Naive thymus-derived CD8-positive, alpha-beta T cell (primary cell): ENCODE measurements around the gene GNAQ. TPM values are rescaled to one million over a fixed set of nuclear protein-coding genes. Genes with fewer than 3 reads are reported as not detected.
A peak's percentile ranks its signal among the peaks of the same experiment; 100 is the strongest.

Source experiments
- ATAC-seq, 2 donors: fragments of 150-1000 bp; cut with Tn5 transposase in 1 of 2; sonication (Bioruptor Pico), chemical (Tn5 transposase) in 1 of 2; 1 replicate in 1 of 2; 2 replicates in 1 of 2; pipeline ENCODE4 v1.10.0; 2021; ENCODE audit warnings: mild to moderate bottlenecking in 2 of 2, moderate library complexity in 2 of 2
- POLR2A ChIA-PET: fragments of 350-600 bp; sonication (Branson Sonifier 250); formaldehyde crosslinking; loops from one replicate; lab custom pipeline; 2021; ENCODE audit warnings: antibody characterized with exemption; lab: Charles Lee
- DNase-seq, 10 donors: peaks; one replicate each; pipeline versions ENCODE4 v3.0.0 to v3.0.0-alpha.2; 2020 to 2022
- H3K27ac Mint-ChIP-seq, 10 donors: one replicate each; pipeline ENCODE4 v1.8.0; 2020 to 2022; ENCODE audit warnings: mild to moderate bottlenecking in 10 of 10, mixed read lengths in 10 of 10, moderate library complexity in 4 of 10, inconsistent platforms in 1 of 10
- H3K27me3 Mint-ChIP-seq, 5 donors: one replicate each; pipeline ENCODE4 v1.8.0; 2021 to 2022; ENCODE audit warnings: mixed read lengths in 5 of 5
- H3K36me3 Mint-ChIP-seq, 3 donors: one replicate each; pipeline ENCODE4 v1.8.0; 2020 to 2022; ENCODE audit warnings: mixed read lengths in 3 of 3, mild to moderate bottlenecking in 2 of 3, inconsistent platforms in 1 of 3
- H3K4me1 Mint-ChIP-seq, 4 donors: one replicate each; pipeline ENCODE4 v1.8.0; 2021 to 2022; ENCODE audit warnings: mixed read lengths in 4 of 4
- H3K4me3 Mint-ChIP-seq, 10 donors: one replicate each; pipeline ENCODE4 v1.8.0; 2020 to 2022; ENCODE audit warnings: mild to moderate bottlenecking in 10 of 10, mixed read lengths in 10 of 10, moderate library complexity in 6 of 10, inconsistent platforms in 1 of 10
- H3K9me3 Mint-ChIP-seq, 9 donors: one replicate each; pipeline ENCODE4 v1.8.0; 2020 to 2022; ENCODE audit warnings: mixed read lengths in 9 of 9, mild to moderate bottlenecking in 3 of 9, inconsistent platforms in 1 of 9, moderate library complexity in 1 of 9
- polyA plus RNA-seq, 3 donors: library from polyadenylated mRNA; unstranded; fragments of 300-500 nt; fragmentation: Illumina TruSeq; gene quantifications; one replicate each; pipeline ENCODE4 v1.2.3, GENCODE V29; 2021
- total RNA-seq, 8 experiments: library from RNA in 2 of 8; stranded (reverse) in 2 of 8; gene quantifications; one replicate each; pipeline ENCODE4 v1.2.3 and lab custom pipeline; 2021 to 2026

Gene GNAQ
- total and polyA plus RNA-seq, 5 experiments from 2014 or later = 6.9 to 40.0 (median 15.6) TPM

DNA sequence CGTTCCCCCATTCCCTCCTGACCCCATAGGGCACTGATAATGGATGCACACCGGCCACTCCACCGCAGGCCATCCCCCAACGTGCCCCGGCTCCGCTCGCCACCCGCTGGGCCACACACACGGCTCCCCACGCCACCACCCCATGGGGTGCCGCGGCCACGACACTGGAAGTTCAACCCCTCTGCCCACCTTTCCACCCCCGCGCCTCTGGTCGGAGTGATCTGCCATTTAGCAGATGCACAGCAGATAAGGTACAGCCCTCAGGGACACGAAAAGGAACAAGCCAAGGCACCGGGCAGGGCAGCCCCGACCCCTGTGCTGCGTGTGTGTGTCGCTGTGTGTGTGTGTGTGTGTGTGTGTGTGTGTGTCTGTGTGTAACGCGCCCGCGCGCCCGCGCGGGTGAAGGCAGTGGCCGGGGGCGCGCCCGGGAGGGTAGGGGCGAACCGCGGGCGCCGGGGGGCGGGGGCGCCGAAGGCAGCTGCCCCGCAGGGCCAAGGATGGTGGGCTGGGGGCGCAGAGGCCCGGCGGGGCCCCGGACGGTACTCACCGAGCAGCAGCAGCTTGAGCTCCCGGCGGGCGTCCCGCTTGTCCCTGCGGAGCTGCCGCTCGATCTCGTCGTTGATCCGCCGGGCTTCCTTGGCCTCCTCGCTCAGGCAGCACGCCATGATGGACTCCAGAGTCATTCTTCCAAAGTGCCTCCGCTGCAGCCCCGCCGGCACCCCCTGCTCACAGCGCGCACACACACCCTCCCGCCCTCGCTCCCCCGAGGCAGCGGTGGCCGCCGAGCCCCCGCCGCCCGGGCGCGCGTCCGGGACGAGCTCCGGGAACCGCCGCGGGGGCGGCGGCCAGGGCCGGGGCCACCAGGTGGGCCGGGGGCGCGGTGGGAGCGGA is 813 bp downstream of the GNAQ start:
- H3K27ac Mint-ChIP-seq = peak overlapping the region; percentile 77 to 97 (median 90)
- ATAC-seq (peak; percentile 35 to 36), DNase-seq (peak; percentile 40 to 81 (median 60))
- H3K4me1 Mint-ChIP-seq = peaks cover 27 to 76% (median 61%) of the 10 kb centered on the region in 4 donors
- POLR2A ChIA-PET = interaction anchor here (0.7 to 2.9 kb wide), 18 partner anchors 11 to 266 kb away, joined by 3 to 16 read pairs (median 4); partner anchors contain the start of gene PSAT1
- peaks cover 0 to 7% (median 0%) of the 10 kb centered on the region in 3 donors for H3K36me3 Mint-ChIP-seq
- H3K4me3 Mint-ChIP-seq = peak overlapping the region; percentile 83 to 98 (median 94)
- H3K9me3 Mint-ChIP-seq = no peaks in the 10 kb centered on the region
- H3K27me3 Mint-ChIP-seq = peaks cover 0 to 6% (median 0%) of the 10 kb centered on the region in 5 donors

DNA sequence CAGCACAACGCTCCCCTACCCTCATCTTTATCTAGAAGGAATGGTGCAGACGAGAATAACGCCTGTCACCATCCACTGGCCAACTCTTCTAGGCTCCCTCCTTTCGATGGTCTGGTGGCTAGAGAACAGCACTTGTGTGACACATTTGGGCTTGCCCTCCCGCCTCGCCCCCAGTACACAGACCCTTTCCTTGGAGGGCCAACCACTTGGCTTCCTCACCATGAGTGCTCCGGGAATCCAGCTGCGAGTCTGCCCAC is 1.4 kb downstream of the GNAQ start:
- Mint-ChIP-seq H3K36me3 (peaks cover 0 to 7% (median 0%) of the 10 kb centered on the region in 3 donors), H3K27me3 (peaks cover 0 to 6% (median 0%) of the 10 kb centered on the region in 5 donors), H3K9me3 (no peaks in the 10 kb centered on the region), H3K4me1 (peaks cover 24 to 76% (median 62%) of the 10 kb centered on the region in 4 donors), H3K27ac (peak overlapping the region; percentile 77 to 97 (median 90)), H3K4me3 (peak overlapping the region; percentile 83 to 98 (median 94))
- POLR2A ChIA-PET = interaction anchor here (1.1 to 2.9 kb wide), 7 partner anchors 16 to 264 kb away, joined by 3 to 16 read pairs (median 4); no protein-coding TSS in a partner anchor
- no peak for ATAC-seq
- DNase-seq = peak in 1 of 10 donors; percentile 5

DNA sequence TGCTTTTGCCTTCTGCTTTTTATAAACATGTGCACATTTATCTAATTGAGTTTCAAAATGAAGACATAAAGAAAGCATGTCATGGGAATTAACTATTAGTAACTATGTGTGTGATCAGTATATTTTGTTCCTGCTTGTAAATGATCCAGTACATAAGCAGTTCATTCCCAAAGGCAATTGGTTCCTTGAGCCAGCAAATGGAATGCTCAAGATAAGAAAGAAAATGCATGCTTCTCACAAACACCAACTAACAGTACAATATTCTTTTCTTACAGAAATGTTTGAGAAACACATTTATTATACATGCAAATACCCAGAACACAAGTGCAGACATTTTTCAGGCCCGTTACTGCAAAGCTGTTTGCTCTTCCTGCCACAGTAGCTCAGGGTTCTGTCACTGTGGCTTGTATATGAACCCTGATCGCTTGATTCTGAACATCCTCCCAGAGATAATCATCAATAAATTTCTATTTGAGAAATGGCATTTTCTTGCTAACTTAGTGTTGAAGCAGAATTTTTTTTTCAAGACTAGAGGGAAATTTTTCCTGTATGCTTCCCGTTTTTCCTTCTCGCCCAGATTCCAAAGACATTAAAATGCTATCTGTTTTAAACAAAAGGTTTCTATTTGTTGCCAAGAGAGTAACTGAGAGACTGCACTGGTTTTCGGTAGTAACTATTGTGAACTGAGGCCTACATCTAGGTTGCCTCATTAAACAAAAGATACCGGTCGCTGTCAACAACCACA is 1.9 kb downstream of the GNAQ start:
- Mint-ChIP-seq H3K9me3 (no peaks in the 10 kb centered on the region), H3K27me3 (peaks cover 0 to 6% (median 0%) of the 10 kb centered on the region in 5 donors), H3K4me1 (peaks cover 24 to 75% (median 59%) of the 10 kb centered on the region in 4 donors), H3K4me3 (peak overlapping the region; percentile 83 to 98 (median 94)), H3K36me3 (peaks cover 0 to 7% (median 0%) of the 10 kb centered on the region in 3 donors), H3K27ac (peak overlapping the region; percentile 77 to 97 (median 90))
- DNase-seq (peak in 4 of 10 donors; percentile 20 to 54 (median 44)), ATAC-seq (peak; percentile 8 to 25)
- POLR2A ChIA-PET = interaction anchor here (0.7 to 2.9 kb wide), 8 partner anchors 15 to 264 kb away, joined by 3 to 16 read pairs (median 4); no protein-coding TSS in a partner anchor

DNA sequence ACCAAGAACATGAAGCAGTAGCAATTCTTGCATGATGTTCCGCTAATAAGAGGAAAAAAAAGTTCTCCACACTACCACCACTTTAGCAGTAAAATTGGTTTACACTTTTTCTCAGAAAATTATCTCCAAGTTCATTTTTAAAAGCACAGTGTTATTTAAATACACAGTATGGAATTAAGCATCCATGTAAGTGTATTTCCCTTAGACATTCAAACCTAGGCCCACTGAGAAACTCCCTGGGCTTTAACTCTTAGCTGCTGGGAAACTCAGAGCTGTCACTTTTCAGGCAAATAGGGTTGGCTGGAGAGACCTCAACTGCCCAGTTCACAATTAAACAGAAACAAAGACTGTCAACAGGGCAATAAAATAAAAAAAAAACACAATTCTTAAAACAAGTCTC is 2.7 kb downstream of the GNAQ start:
- H3K4me3 Mint-ChIP-seq = peak overlapping the region; percentile 83 to 98 (median 94)
- POLR2A ChIA-PET = interaction anchor here (0.7 to 1.5 kb wide), 5 partner anchors 14 to 265 kb away, joined by 3 to 7 read pairs (median 3); no protein-coding TSS in a partner anchor
- no peaks in the 10 kb centered on the region for H3K9me3 Mint-ChIP-seq
- no peak for ATAC-seq
- H3K4me1 Mint-ChIP-seq = peaks cover 29 to 73% (median 57%) of the 10 kb centered on the region in 4 donors
- H3K27me3 Mint-ChIP-seq = peaks cover 0 to 6% (median 0%) of the 10 kb centered on the region in 5 donors
- H3K27ac Mint-ChIP-seq = peak overlapping the region in 9 of 10 donors; percentile 77 to 97 (median 90)
- peaks cover 0 to 7% (median 0%) of the 10 kb centered on the region in 3 donors for H3K36me3 Mint-ChIP-seq
- no peak for DNase-seq

DNA sequence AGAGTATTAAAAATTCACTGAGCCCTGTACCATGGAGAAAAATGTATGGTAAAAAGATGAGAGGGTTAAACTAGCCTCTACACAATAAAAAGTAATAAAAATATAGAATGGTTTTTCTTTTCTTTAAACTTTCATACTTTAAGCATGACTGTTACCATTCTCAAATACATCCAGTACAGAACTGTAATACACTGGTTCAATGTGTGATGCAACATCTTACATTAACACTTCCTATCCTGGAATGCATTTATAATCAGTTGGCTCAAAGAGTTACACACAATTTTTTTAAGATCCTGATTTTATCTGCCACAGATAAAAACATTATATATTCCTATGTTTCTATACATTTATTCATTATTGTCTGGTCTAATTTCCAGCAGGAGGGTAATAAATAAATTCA is 4.7 kb downstream of the GNAQ start:
- Mint-ChIP-seq H3K36me3 (no peaks in the 10 kb centered on the region), H3K4me3 (no peak overlapping the region), H3K9me3 (no peaks in the 10 kb centered on the region), H3K27ac (no peak overlapping the region), H3K4me1 (peaks cover 32 to 75% (median 60%) of the 10 kb centered on the region in 4 donors), H3K27me3 (peaks cover 0 to 2% (median 0%) of the 10 kb centered on the region in 5 donors)
- POLR2A ChIA-PET = no interaction called here
- no peak for ATAC-seq
- DNase-seq = no peak

DNA sequence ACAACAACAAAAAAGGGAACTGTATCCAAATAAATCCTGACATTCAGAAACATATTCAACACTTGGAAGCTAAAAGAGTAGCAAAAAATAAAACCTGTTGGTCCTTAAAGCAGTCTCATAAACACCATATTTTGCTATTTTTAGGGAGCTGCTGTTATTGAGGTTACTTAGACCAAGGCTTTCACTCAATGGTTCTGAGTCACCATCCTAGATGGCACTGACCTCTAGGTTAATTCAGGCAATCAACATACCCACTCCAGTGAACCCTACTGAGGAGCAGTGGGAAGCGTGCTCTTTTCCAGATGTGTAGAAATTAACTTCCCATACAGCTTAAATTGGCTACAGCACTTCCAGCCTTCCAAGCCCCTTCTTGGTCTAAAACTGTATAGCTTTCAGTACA is 5.2 kb downstream of the GNAQ start:
- DNase-seq (no peak), ATAC-seq (no peak)
- Mint-ChIP-seq H3K27ac (no peak overlapping the region), H3K4me1 (peaks cover 36 to 80% (median 66%) of the 10 kb centered on the region in 4 donors), H3K4me3 (no peak overlapping the region), H3K27me3 (peaks cover 0 to 2% (median 0%) of the 10 kb centered on the region in 5 donors), H3K36me3 (no peaks in the 10 kb centered on the region), H3K9me3 (no peaks in the 10 kb centered on the region)
- POLR2A ChIA-PET = no interaction called here

DNA sequence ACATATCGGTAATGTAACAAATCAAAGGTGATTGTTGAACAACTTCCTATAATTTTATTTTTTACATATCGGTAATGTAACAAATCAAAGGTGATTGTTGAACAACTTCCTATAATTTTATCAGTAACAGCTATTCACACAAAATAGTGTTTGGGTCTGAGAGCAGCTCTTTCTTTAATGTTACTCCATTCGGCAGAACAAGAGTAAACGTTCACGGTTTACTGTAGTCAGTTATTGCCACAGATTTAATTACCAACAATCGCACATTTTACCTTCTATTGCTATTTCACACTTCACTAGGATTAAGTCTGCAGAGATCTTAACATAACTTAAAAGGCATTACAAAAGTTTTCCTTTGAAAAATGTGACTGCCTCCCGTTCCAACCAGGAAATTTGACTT is 6.4 kb downstream of the GNAQ start:
- POLR2A ChIA-PET = no interaction called here

DNA sequence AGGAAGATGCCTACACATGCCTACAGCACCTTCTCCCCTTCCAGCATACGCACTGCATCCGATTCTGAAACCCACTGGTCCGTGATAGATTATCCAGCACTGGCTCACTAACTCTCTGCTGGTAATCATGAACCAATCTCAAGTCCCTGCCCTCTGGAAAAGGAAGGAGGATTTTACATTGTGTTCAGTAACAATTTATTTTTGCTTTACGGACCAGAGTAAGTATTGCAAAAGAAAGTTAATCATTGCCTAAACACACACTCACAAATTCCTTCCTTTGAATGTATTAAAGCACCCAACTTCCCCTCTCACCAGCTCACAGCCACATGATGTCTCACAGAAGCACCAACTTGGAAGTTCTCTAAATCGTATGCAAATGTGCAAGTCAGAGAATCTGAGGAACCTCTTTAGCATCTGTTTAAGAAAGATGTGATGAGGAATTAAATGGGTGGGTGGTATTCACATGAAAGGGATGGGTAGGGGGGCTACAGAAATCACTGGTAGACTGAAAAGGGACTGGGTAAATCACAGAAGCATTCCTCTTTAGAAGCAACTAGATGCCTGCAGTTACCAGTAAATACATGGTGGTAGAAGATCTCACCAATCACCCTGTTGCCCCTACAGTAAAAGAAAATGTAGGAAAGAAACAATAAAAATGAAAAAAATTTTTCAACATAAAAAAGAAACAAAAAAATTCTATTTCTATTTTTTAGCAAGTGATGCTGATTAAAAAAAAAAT is 8.4 kb downstream of the GNAQ start:
- Mint-ChIP-seq H3K27ac (peak overlapping the region in 2 of 10 donors; percentile 31 to 33), H3K36me3 (peaks cover 0 to 4% (median 0%) of the 10 kb centered on the region in 3 donors)
- peak; percentile 37 to 50 for ATAC-seq

More for the DNA sequence above, 6.4 kb downstream of the GNAQ start:
- Mint-ChIP-seq H3K36me3 (peaks cover 0 to 1% (median 0%) of the 10 kb centered on the region in 3 donors), H3K27ac (no peak overlapping the region), H3K9me3 (no peaks in the 10 kb centered on the region), H3K4me3 (no peak overlapping the region), H3K4me1 (peaks cover 37 to 86% (median 72%) of the 10 kb centered on the region in 4 donors), H3K27me3 (no peaks in the 10 kb centered on the region)
- DNase-seq = no peak
- no peak for ATAC-seq

DNA sequence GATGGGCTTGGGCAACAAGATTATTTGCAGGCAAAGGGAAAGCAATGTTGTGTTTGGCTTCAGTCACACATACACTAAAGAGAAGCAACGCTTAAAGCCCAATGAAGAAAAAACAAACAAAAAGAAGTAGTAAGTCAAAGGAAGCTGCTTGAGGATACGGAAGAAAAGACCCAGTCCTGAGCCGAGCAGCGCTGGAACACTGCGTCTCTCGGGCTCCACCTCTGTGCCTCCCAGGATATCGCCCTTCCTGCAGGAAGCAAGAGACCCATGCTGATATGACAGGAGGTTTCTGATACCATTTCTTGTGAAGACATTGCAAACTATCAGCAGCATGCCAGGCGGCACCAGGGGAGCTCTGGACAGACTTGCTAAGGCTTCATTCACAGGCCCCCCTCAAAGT is 9.9 kb downstream of the GNAQ start:
- Mint-ChIP-seq H3K36me3 (peaks cover 0 to 4% (median 0%) of the 10 kb centered on the region in 3 donors), H3K27me3 (no peaks in the 10 kb centered on the region), H3K4me1 (peaks cover 37 to 72% (median 64%) of the 10 kb centered on the region in 4 donors), H3K27ac (peak overlapping the region in 4 of 10 donors; percentile 3 to 68 (median 58)), H3K4me3 (peak overlapping the region in 6 of 10 donors; percentile 2 to 54 (median 27)), H3K9me3 (no peaks in the 10 kb centered on the region)
- POLR2A ChIA-PET = no interaction called here
- DNase-seq (no peak), ATAC-seq (no peak)

More for the DNA sequence above, 8.4 kb downstream of the GNAQ start:
- H3K4me3 Mint-ChIP-seq = peak overlapping the region in 8 of 10 donors; percentile 9 to 70 (median 54)
- peaks cover 30 to 70% (median 60%) of the 10 kb centered on the region in 4 donors for H3K4me1 Mint-ChIP-seq
- no peaks in the 10 kb centered on the region for H3K27me3 Mint-ChIP-seq
- no peak for DNase-seq
- no peaks in the 10 kb centered on the region for H3K9me3 Mint-ChIP-seq
- POLR2A ChIA-PET = no interaction called here

DNA sequence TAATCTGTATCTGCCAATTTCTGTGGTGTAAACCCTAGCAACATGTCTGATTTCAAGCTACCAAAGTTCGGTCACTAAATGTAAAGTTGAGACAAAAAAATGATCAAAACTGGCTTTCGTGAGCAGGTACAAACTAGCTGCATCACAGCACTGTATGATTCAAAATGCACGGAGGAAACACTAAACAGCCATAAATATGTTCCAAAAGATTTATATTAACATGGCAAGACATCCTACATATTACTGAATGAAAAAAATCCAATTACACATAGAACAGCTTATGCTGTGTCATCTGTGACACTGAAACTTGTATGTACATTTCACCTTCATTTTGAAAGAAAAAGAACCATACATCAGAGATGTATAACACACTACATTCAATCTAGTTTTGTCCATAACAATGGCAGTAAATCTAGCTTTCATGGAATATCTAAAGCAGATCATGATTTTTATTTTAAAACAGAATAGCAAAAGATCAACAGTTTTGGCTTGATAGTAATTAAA is 14.4 kb downstream of the GNAQ start:
- H3K27ac Mint-ChIP-seq = peak overlapping the region in 3 of 10 donors; percentile 1 to 49 (median 9)
- no peak for ATAC-seq
- peaks cover 0 to 4% (median 4%) of the 10 kb centered on the region in 3 donors for H3K36me3 Mint-ChIP-seq
- no peak for DNase-seq
- POLR2A ChIA-PET = interaction anchor here (1.3 kb wide), 1 partner anchor 14 kb away, joined by 5 read pairs; no protein-coding TSS in a partner anchor
- no peaks in the 10 kb centered on the region for H3K27me3 Mint-ChIP-seq
- peaks cover 28 to 52% (median 47%) of the 10 kb centered on the region in 4 donors for H3K4me1 Mint-ChIP-seq
- H3K4me3 Mint-ChIP-seq = no peak overlapping the region
- H3K9me3 Mint-ChIP-seq = no peaks in the 10 kb centered on the region

DNA sequence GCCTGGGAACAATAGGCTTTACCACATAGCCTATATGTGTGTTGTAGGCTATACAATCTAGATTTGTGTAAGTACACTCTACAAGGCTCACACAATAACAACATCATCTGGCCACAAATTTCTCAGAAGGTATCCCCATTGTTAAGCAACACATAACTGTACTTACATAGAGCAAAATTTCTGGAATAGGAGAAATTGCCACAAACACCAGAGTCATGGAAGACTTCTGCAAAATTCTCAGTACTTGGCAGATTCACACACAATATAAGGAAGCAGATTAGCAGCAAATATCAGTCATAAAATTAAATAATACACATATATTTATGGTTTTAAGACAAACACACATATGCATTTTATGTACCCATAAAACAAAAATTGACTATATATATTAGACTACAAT is 16.4 kb downstream of the GNAQ start:
- H3K9me3 Mint-ChIP-seq = peaks cover 0 to 2% (median 0%) of the 10 kb centered on the region in 9 donors
- POLR2A ChIA-PET = no interaction called here
- no peak overlapping the region for H3K4me3 Mint-ChIP-seq
- H3K27me3 Mint-ChIP-seq = no peaks in the 10 kb centered on the region
- peaks cover 30 to 52% (median 49%) of the 10 kb centered on the region in 4 donors for H3K4me1 Mint-ChIP-seq
- H3K36me3 Mint-ChIP-seq = peaks cover 0 to 7% (median 4%) of the 10 kb centered on the region in 3 donors
- ATAC-seq = no peak
- H3K27ac Mint-ChIP-seq = peak overlapping the region in 1 of 10 donors; percentile 22
- DNase-seq = no peak
